Coronary artery (tissue), 2 donors: Measurements from ENCODE around the gene SMCO3.
"Not testable (repeated sequence)": the region's sequence is repeated elsewhere in the genome, so short reads cannot be mapped to it uniquely, and the experiment has no call there.

Source experiments
- DNase-seq: peaks from one replicate; pipeline ENCODE4 v3.0.0-alpha.2; 2017; ENCODE audit warnings: low spot score
- H3K27ac ChIP-seq, 2 donors: fragments of 200-600 bp; sonication (generic); one replicate each; pipeline ENCODE4 v1.5.1; 2016 to 2019
- H3K4me3 ChIP-seq: fragments of 200-600 bp; sonication (generic); 2 replicates; pipeline ENCODE4 v1.5.1; 2016; ENCODE audit warnings: mild to moderate bottlenecking, moderate library complexity
- CTCF ChIP-seq: fragments of 200-600 bp; sonication (generic); IDR thresholded peaks from one replicate; pipeline ENCODE4 v1.5.1; 2019; ENCODE audit warnings: antibody characterized with exemption

The SMCO3 gene

GRCh38 chr12:14766649-14767215, 47.2 kb downstream of the SMCO3 start:
- TF ChIP-seq CTCF, result no peak
- H3K27ac ChIP-seq, result no peak overlapping the region
- no peak for DNase-seq
- no peak overlapping the region for H3K4me3 ChIP-seq

GRCh38 chr12:14766020-14766419, 48.0 kb downstream of the SMCO3 start:
- H3K4me3 ChIP-seq, H3K27ac ChIP-seq, DNase-seq: not testable (repeated sequence)

- H3K27ac ChIP-seq, result no peak overlapping the region
- TF ChIP-seq CTCF, result no peak
- H3K4me3 ChIP-seq, result no peak overlapping the region
- DNase-seq, result no peak
Measured at GRCh38 chr12:14765398-14765797, 48.6 kb downstream of the SMCO3 start.

- H3K27ac ChIP-seq, H3K4me3 ChIP-seq, DNase-seq: not testable (repeated sequence)
Measured at GRCh38 chr12:14759711-14760280, 54.2 kb downstream of the SMCO3 start.

- no peak overlapping the region for H3K27ac ChIP-seq
- no peak for TF ChIP-seq CTCF
- no peak overlapping the region for H3K4me3 ChIP-seq
- no peak for DNase-seq
Measured at GRCh38 chr12:14756334-14757143, 57.4 kb downstream of the SMCO3 start.
